Peyer's patch (tissue), 4 donors: ENCODE data around the gene WDR48.

Source experiments
- CTCF ChIP-seq, 6 experiments: fragments of 450-650 bp in 4 of 6; fragments of 200-600 bp in 2 of 6; sonication (generic) in 1 of 6; IDR thresholded peaks; one replicate each; pipeline ENCODE4 v1.5.1; 2017 to 2019; ENCODE audit warnings: antibody characterized with exemption in 6 of 6, mild to moderate bottlenecking in 3 of 6, moderate library complexity in 1 of 6
- POLR2A ChIP-seq, 2 donors: fragments of 450-650 bp; IDR thresholded peaks; one replicate each; pipeline ENCODE4 v1.5.1; 2017; ENCODE audit warnings: antibody characterized with exemption in 2 of 2, mild to moderate bottlenecking in 2 of 2, moderate library complexity in 2 of 2

- TF ChIP-seq CTCF (IDR thresholded peaks at IDR 0.05), result no peak
- no peak for TF ChIP-seq POLR2A (IDR thresholded peaks at IDR 0.05)
These were observed 81.3 kb downstream of the WDR48 start for GRCh38 chr3:39133093-39133490.
